MCF 10A (cell line): ENCODE results near the gene H2BW1. TPM values are rescaled to one million over a fixed set of nuclear protein-coding genes. Genes with fewer than 3 reads are reported as not detected.
"Not testable (repeated sequence)": the region's sequence is repeated elsewhere in the genome, so short reads cannot be mapped to it uniquely, and the experiment has no call there.

Experiments
- Bru-seq: library from RNA; stranded (reverse); fragments of 400-500 nt; gene quantifications from one replicate; lab custom pipeline; 2021; lab: Mats Ljungman, UMichigan
- BruChase-seq, 2 experiments: library from RNA; stranded (reverse); fragments of 400-500 nt; gene quantifications; one replicate each; lab custom pipeline; 2021; lab: Mats Ljungman, UMichigan
- BruUV-seq: library from RNA; stranded (reverse); fragments of 400-500 nt; replicated peaks from 2 replicates; lab custom pipeline; 2021; lab: Mats Ljungman, UMichigan
- CTCF ChIA-PET: fragments of 300-600 bp; sonication (Branson Sonifier 250); formaldehyde crosslinking; extraction: SDS; loops from one replicate; lab custom pipeline; 2021; ENCODE audit warnings: antibody characterized with exemption, inconsistent platforms; lab: Yijun Ruan, JAX
- POLR2A ChIA-PET: fragments of 300-600, 350-650 bp; sonication (Branson Sonifier 250); formaldehyde crosslinking; extraction: SDS; loops from one replicate; lab custom pipeline; 2020; ENCODE audit warnings: antibody characterized with exemption, inconsistent platforms; lab: Yijun Ruan, JAX
- DNase-seq: peaks from one replicate; pipeline ENCODE4 v3.0.0-alpha.2; 2018; ENCODE audit not compliant: unreplicated experiment
- H3K27ac Mint-ChIP-seq: one replicate; pipeline ENCODE4 v1.8.0; 2022; ENCODE audit warnings: mild to moderate bottlenecking, low read depth, mixed read lengths; ENCODE audit not compliant: unreplicated experiment
- H3K27me3 Mint-ChIP-seq: one replicate; pipeline ENCODE4 v1.8.0; 2022; ENCODE audit warnings: mixed read lengths; ENCODE audit not compliant: insufficient read depth, unreplicated experiment
- H3K36me3 Mint-ChIP-seq: one replicate; pipeline ENCODE4 v1.8.0; 2022; ENCODE audit warnings: mild to moderate bottlenecking, moderate library complexity, mixed read lengths; ENCODE audit not compliant: insufficient read depth, unreplicated experiment
- H3K4me1 Mint-ChIP-seq: one replicate; pipeline ENCODE4 v1.8.0; 2022; ENCODE audit warnings: mixed read lengths; ENCODE audit not compliant: insufficient read depth, unreplicated experiment
- H3K4me3 Mint-ChIP-seq: one replicate; pipeline ENCODE4 v1.8.0; 2022; ENCODE audit warnings: mild to moderate bottlenecking, moderate library complexity, mixed read lengths; ENCODE audit not compliant: unreplicated experiment
- H3K9me3 Mint-ChIP-seq: one replicate; pipeline ENCODE4 v1.8.0; 2022; ENCODE audit warnings: mixed read lengths; ENCODE audit not compliant: unreplicated experiment
- CTCF ChIP-seq: fragments of 200-600 bp; IDR thresholded peaks from one replicate; pipeline ENCODE4 v1.8.0; 2022; ENCODE audit warnings: antibody characterized with exemption, mild to moderate bottlenecking; ENCODE audit not compliant: unreplicated experiment
- intact Hi-C: fragments of 100-400 bp; cut with micrococcal nuclease; formaldehyde crosslinking; loops from 2 replicates; pipeline ENCODE4 v1.14.1; 2022
- long read RNA-seq: library from polyadenylated mRNA; stranded (forward); transcript quantifications from one replicate; pipeline ENCODE4 v2.0.0, GENCODE V29; 2022
- total RNA-seq: library from RNA; stranded (reverse); gene quantifications from 2 replicates; pipeline ENCODE4 v1.2.3, GENCODE V29; 2022

The H2BW1 gene, protein sequence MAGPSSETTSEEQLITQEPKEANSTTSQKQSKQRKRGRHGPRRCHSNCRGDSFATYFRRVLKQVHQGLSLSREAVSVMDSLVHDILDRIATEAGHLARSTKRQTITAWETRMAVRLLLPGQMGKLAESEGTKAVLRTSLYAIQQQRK
- total RNA-seq, result not detected in 2 replicates
- not detected for Bru-seq, nascent RNA
- BruChase-seq, experiment 1, labeled RNA remaining after a 6-hour chase, result not detected
- not detected for BruChase-seq, experiment 2, labeled RNA remaining after a 2-hour chase
- long read RNA-seq, result 0 reads

DNA sequence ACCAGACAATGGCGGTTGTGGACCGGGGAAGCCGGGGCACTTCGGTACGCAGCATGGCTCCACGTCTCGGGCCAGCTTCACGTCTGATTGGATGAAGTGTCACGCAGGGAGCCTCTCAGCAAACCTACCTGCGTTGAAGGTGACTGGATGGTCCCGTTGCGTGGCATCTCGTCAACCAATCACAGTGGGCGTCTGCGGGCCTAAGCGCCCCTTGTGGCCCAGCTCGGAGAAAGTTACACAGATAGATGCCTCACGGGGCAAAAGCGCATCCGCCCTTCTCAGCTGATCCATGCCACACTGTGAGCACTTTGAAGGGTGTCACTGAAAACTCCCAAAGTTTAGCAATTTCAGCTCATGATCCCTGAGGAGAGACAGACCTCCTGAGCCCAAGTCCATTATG is at the start of gene H2BW1:
TSS of gene H2BW1 (minus strand) at position 103 of the 400 bp plus-strand sequence. CDS start 132 bp downstream, outside the sequence.
- CTCF ChIA-PET, result no interaction called here

DNA sequence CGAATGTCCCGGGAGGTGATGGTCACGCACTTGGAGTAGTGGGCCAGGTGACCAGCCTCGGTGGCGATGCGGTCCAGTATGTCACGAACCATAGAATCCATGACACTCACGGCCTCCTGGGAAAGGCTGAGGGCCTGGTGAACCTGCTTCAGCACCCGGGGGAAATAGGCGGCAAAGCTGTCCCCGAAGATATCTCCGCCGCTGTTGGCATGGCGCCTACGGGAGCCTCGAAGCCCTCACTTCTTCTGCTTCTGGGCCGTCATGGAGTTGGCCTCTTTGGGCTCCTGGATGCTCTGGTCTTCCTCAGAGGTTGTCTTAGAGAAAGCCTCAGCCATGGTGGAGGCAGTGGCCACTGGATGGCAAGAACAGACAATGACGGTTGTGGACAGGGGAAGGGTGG is 49.1 kb upstream of the H2BW1 start:
- H3K36me3 Mint-ChIP-seq, H3K27me3 Mint-ChIP-seq, H3K4me3 Mint-ChIP-seq, intact Hi-C loops, H3K27ac Mint-ChIP-seq, CTCF ChIA-PET, H3K9me3 Mint-ChIP-seq, DNase-seq, H3K4me1 Mint-ChIP-seq, BruUV-seq, POLR2A ChIA-PET: not testable (repeated sequence)

More for the DNA sequence above, at the start of gene H2BW1:
- H3K27me3 Mint-ChIP-seq, result peaks cover 47% of the 10 kb centered on the region
- no peaks in the 10 kb centered on the region for H3K36me3 Mint-ChIP-seq
- no TSS peak for BruUV-seq
- POLR2A ChIA-PET, result no interaction called here
- no peak for DNase-seq
- no peak within 1 kb of the TSS for H3K4me3 Mint-ChIP-seq
- H3K4me1 Mint-ChIP-seq, result no peaks in the 10 kb centered on the region
- TF ChIP-seq CTCF, result no peak
- H3K27ac Mint-ChIP-seq, result no peak within 1 kb of the TSS
- no peaks in the 10 kb centered on the region for H3K9me3 Mint-ChIP-seq
- intact Hi-C loops, result no loop called here

DNA sequence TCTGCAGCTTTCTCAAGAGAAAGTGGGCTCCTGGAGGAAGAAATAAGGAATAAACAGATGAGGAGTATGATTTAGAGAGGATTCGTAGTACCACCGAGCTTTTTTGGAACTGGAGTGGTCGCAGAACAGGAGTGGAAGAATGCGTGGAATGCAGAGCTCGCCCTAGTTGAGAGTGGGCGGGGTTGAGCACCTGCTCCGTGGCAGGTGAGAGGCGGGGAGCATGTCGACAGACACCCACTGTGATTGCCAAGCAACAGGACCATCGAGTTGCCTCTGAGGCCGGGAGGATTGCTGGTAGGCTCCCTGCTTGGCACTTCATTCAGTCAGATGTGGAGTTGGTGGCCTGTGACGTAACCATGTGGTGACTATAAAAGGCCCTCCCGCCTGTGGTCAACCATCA is 41.4 kb upstream of the H2BW1 start:
- H3K4me1 Mint-ChIP-seq, POLR2A ChIA-PET, intact Hi-C loops, H3K27ac Mint-ChIP-seq, H3K36me3 Mint-ChIP-seq, BruUV-seq, H3K4me3 Mint-ChIP-seq, DNase-seq, CTCF ChIA-PET, H3K9me3 Mint-ChIP-seq: not testable (repeated sequence)
- peaks cover 11% of the 10 kb centered on the region for H3K27me3 Mint-ChIP-seq

GRCh38 chrX:104047171-104047570 is 33.7 kb upstream of the H2BW1 start:
- intact Hi-C loops, result no loop called here
- ChIA-PET POLR2A (no interaction called here), CTCF (no interaction called here)
- H3K9me3 Mint-ChIP-seq, result no peaks in the 10 kb centered on the region
- BruUV-seq, result no TSS peak
- no peaks in the 10 kb centered on the region for H3K36me3 Mint-ChIP-seq
- H3K27me3 Mint-ChIP-seq, result peaks cover 53% of the 10 kb centered on the region
- TF ChIP-seq CTCF, result no peak
- no peak for DNase-seq
- H3K4me3 Mint-ChIP-seq, result no peak overlapping the region
- H3K4me1 Mint-ChIP-seq, result no peaks in the 10 kb centered on the region
- no peak overlapping the region for H3K27ac Mint-ChIP-seq

GRCh38 chrX:104045642-104046041 is 32.1 kb upstream of the H2BW1 start:
- CTCF ChIA-PET, result no interaction called here
- DNase-seq, result no peak
- POLR2A ChIA-PET, result no interaction called here
- no peak for TF ChIP-seq CTCF
- peaks cover 51% of the 10 kb centered on the region for H3K27me3 Mint-ChIP-seq
- H3K4me1 Mint-ChIP-seq, result no peaks in the 10 kb centered on the region
- BruUV-seq, result no TSS peak
- intact Hi-C loops, result no loop called here
- H3K4me3 Mint-ChIP-seq, result no peak overlapping the region
- no peak overlapping the region for H3K27ac Mint-ChIP-seq
- no peaks in the 10 kb centered on the region for H3K36me3 Mint-ChIP-seq
- H3K9me3 Mint-ChIP-seq, result no peaks in the 10 kb centered on the region
